Right renal pelvis (tissue), 4 donors: Measurements from ENCODE around the gene CDH2. TPM values are rescaled to one million over a fixed set of nuclear protein-coding genes. Genes with fewer than 3 reads are reported as not detected.

ENCODE experiments used
- DNase-seq, 4 donors: peaks; one replicate each; pipeline ENCODE4 v3.0.0-alpha.2; 2013; ENCODE audit warnings: low read depth in 4 of 4, low spot score in 3 of 4, missing footprints in 1 of 4
- polyA plus RNA-seq, 4 donors: library from polyadenylated mRNA; unstranded; fragments of 120-200 nt; gene quantifications; one replicate each; pipeline ENCODE4 v1.2.1, GENCODE V29; 2013; ENCODE audit not compliant: insufficient read length in 4 of 4

CDH2 gene
- polyA plus RNA-seq, 4 donors: 70.3 to 87.6 (median 81.2) TPM

DNA sequence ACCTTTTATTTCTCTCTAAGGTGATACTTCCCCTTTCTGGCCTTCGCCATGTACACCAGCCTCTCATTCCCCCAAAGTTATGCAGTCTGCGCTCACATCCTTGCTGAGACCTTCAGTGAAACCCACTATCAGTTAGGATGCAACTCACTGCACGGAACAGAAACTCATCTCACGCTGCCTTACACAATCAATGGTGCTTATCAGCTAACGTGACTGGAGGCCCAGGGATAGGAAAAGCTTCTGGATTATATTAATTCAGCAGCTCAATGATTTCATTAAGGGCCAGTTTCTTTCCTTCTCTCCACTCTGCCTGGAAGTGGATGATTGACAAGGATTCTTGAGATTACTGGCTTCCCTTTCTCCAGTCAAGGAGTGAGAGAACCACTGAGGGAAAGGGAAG, 44.8 kb downstream of the CDH2 start:
- DNase-seq: no peak

DNA sequence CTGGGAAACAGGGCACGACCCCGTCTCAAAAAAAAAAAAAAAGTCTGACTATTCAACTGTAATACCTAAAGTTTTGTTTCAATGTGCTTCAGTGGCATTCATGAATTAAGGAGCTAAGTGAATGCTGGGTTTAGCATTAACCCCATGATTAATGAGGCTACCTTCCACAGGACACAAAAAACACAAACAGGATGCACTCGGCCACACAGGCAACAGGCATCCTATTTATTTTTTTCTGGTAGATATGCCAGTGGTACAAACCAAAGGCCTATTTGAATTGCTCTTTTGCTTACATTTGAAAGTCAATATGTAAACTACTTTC, 48.3 kb downstream of the CDH2 start:
- DNase-seq: no peak

DNA sequence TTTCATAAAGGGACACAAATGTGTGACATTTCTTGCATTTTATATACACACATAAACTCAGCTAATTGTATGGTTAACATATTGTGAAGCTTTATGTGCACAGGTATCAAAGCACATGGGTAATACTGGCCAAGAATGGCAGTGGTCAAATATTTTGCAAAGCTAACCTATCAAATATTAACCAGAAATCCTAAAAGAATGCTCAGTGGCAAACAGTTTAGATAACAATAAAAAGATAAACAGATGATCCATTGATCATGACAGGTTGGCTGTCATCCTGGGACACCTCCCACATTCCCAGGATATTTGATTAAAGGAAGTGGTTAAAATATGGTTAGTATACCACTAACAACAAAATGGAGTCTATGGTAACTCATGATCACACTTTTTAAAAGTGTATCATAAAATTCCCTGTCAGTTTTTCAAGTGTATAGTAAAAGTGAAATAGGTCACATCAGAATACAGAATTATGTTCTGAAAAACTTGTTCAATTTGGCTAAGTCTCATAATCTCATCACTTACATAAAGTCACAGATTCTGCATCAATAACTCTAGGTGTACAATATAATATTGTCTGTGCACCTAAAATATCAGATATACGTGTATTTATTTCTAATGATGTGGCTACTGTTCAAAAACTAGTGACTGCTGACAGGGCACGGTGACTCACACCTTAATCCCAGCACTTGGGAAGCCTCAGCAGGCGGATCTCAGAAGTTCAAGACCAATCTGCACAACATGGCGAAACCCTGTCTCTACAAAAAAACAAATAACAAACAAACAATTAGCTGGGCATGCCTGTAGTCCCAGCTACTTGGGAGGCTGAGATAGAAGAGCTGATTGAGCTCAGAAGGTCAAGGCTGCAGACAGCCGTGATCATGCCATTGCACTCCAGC, 48.9 kb downstream of the CDH2 start:
- DNase-seq: no peak

DNA sequence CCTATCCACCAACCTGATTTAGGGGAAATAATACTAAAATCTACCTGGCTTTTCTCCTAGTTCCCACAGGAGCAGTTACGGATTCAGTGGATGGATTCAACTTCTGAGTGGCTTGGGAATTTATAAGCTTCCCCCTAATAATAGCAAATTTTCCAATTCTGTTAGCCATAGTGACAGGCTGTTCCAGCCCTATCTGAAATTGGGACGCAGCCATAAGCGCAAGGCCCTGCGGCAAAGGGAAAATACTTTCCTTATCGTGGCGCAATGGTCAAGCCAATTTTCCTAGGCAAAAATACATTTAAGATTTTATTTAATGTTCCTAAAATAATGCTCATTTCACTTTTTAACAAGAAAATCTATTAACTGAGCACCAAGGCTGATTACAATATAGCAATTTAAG, 49.7 kb downstream of the CDH2 start:
- DNase-seq: no peak

DNA sequence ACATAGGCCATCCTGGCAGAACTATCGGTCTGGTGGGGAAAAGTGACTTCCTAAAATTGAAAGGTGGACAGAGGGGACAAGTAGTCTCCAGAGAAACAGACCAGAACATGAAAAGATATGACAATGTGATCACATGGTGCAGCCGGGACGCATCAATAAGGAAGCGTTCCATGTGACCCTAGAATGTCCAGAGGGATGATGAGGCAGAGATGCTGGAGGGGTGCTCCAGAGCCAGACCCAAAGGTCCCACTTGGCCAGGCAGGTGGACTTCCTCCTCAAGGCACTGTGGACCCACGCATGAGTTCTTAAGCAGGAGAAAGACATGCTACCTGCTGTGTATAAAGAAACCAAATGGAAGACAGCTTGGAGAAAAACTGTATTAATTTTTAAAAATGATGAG, 50.2 kb downstream of the CDH2 start:
- no peak for DNase-seq

DNA sequence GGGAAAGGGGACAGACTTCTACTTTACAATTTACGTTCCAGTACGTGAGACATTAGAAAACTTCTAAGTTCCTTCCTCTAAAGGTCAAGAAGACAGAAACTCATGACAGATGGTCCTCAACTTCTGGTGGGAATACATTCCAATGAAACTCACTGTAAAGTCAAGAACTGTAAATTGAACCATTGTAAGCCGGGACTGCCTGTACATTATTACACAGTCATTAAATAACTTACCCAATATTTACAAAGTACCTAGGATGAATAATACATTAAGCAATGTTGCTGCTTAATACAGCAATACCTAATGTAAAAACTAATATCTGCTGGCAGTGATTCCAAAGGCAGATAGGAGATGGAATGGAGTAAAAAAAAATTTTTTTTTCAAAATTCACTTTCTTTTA, 51.9 kb downstream of the CDH2 start:
- DNase-seq: no peak

DNA sequence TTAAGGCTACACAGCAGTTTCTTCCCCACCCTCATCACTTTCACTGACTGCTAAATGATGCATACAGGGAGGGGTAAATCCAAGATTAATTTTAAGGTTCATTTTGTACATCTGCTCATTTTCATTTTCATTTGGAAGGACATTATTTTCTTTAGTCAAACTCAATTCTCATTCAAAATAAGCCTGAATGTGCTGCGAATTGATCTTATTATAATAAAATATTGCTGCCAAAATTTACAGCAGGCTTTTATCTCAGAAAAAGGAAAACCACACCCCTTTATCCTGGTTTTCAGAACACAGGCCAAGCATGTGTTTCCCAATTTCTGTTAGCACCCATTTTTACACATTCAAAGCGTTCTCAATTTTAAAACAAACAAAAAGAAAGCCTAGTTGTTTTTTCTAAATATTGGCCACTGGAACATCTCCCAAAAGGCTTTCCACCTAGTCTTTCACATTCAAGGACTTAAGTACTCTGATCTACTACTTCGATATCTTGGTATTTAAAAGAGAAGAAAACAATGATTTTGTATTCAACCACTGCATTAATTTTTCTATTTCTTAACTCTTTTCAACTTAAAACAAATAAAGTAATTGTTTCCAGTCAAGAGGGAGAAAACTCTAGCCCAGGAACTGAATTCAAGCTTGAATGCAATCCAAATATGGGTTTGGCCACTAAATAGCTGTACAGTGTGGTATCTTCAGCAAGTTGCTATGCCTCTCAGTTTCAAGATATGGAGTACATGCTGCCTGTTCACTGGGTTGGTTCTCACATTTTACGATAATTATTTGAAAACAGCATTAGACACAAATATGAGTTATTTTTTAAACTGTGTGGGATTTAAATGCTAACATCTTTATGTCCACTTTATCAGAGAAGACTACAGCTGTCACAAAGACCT, 52.5 kb downstream of the CDH2 start:
- DNase-seq: no peak

DNA sequence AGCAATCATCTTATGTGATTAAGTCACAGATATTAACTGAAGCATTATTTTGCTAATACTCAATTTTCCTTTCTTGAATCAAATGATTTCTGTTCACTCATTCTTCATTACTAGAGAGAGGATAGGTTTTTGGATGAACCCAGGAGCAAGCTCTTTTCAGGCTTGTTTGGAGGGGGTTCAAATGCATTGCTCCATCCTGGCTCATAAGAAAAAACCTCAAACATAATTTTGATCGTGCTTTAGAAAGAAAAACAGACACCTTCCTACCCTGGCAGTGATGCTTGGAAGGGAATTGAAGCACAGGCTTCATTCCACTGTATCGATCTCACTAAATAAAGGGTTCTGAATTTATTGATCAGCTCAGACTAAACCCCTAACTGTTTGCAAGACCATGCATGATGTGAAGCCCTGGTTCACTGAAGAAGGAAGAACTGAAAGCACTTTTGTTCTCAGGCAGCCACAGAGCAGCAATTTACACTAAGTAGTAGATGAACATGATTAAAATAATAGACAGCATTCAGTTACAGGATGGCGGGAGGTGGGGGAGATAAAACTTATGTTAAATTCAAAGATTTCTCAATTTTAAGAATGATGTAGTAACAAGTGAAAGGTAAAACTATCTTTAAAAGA, 53.4 kb downstream of the CDH2 start:
- DNase-seq: no peak

DNA sequence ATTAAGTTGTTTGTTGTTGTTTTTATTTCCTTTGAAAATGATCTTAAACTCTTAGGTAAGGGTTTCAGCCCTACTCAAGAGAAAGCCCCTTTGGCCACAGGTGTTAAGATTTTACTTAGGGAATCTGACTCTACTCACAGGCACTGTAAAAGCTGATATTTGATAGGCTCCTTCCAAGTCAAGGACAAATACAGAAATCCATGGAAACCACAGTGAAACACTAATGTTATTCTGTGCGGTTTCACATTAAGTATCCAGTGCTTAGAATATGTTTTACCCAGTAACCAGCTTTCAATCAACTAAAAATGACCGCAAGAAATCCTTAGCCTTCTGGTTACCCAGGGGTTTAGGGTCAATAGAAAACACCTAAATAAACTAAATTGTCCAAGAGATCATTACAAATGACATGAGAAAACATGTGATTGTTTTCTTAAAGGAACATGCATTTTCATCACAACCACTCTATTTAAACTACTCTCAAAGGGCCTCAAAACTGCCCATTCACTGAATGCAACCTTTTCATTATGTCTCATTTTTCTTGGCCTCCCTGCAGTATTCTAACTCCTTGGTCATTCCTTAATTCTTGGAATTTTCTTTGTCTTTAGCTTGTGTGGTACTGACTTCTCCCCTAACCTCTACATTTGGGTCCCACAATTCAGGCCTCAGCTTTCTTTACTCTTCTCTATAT, 56.0 kb downstream of the CDH2 start:
- no peak for DNase-seq

DNA sequence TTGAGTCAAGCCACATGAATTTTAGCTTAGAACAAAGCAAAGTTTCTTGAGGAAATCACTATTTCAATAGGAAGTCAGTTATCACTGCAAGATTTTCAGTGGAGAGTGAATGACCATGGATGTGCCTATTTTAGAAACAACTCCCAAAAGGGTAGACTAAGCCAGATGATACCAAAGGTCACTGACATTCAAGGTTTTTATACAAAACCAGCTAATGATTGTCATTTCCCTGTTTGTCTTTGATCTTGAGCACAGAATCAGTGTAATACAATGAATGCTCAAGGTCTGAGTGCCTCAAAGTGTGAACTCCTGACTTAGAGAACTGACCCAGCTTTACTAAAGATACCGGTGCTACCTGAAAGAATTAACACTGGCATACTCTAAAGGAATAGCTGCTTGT, 60.5 kb downstream of the CDH2 start:
- no peak for DNase-seq

DNA sequence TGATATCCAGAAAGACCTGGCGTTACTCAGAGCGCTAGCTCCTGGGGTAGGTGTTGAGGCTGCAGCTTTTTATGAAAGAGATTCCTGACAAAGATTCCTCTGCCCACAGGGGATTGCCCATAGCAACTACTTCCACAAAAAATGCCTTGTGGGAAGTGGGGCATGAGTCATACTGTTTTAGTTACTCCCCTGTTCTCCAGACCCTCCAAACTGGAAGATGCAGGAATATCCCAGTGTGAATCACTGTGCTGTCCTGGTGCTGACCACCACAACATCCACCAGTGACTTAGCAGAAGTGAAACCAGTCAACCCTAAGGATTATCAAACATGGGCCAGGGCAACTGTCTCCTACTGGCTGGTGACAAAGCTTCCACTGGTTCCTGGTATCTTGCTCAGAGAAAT, 61.8 kb downstream of the CDH2 start:
- DNase-seq: no peak

DNA sequence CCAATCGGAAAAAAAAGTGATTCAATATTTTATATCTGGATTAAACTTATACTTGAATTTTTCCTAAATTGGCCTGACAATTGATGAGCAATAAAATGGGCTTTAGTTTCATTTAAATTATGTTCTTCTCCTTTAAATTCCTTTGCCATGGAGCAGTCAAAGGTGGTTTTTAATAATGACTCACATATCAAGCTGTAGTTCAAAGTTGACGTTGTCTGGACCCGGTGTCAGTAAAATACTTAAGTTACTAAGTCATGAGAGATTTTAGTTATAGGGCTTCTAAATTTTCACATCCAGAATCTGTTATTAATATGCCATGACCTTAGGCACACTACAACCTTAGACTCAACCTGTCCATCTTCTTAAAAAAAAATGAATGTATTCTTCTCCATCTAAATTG, 62.5 kb downstream of the CDH2 start:
- DNase-seq: no peak

DNA sequence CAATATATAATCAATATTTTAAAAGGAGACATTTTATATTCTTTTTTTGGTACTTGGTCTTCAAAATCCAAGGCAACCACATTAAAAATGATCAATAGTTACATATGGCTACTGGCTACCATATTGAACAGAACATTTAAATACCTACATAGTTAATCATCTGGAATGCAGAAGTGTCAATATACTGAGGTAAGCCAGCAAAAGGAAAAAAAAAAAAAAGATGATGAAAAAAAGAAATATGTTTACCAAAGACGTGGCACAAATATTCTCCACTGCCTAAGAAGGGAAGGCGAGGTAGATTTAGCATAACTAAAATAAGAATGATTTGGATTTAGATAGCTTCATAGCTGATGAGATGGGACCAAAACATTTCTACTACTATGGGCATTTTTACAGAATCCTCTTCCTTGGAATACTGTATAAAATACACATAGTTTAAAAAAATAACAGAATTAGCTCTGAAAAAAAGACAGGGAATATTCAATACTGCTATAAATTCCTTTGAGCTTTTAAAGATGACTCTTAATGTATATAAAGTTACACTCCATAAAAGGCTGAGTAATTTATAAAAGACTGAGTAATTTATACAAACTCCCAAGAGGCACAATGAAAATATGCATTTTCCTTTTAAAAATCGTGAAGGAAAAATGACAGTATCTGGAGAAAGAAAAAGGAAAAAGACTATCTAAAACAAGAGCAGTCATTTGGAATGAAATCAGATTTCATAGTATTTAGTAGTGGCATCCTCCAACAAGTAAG, 63.5 kb downstream of the CDH2 start:
- DNase-seq: no peak

DNA sequence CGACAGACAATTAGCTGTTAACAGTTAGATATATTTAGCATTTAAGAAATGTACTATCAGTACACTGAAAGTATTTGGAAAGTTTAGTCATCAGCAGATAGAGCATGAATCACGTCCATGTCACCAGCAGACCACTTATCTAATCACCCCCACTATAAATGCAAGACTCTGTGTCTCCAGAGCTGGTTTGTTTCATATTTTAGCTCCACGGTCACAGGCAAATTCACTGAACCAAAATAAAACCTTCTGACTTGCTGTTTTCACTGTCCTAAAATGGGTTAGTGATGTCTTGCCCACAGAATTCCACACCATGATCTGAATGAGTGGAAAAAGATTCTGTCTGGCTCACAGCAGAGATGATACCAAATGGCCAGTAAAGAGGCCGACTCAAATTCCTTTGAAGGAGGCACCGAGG, 64.9 kb downstream of the CDH2 start:
- DNase-seq: no peak

DNA sequence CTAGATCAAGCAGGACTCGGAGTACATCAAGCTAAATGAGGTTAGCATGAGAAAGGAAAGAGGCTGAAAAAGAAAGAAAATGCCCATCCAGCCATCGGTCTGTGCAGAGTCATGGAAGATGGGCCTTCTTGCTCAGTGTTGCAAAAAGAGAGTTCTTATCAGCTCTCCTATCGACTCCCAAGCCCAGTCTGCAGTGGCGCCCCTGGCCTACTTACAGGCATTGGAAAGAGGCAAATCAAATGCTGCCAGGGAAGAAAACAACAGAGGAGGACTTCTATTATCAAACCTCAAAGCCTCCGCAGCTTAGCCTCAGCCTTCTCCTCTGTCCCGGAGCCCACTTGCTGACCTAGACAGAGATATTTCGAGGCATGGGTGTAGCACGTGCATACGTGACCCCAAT, 66.0 kb downstream of the CDH2 start:
- DNase-seq: no peak

DNA sequence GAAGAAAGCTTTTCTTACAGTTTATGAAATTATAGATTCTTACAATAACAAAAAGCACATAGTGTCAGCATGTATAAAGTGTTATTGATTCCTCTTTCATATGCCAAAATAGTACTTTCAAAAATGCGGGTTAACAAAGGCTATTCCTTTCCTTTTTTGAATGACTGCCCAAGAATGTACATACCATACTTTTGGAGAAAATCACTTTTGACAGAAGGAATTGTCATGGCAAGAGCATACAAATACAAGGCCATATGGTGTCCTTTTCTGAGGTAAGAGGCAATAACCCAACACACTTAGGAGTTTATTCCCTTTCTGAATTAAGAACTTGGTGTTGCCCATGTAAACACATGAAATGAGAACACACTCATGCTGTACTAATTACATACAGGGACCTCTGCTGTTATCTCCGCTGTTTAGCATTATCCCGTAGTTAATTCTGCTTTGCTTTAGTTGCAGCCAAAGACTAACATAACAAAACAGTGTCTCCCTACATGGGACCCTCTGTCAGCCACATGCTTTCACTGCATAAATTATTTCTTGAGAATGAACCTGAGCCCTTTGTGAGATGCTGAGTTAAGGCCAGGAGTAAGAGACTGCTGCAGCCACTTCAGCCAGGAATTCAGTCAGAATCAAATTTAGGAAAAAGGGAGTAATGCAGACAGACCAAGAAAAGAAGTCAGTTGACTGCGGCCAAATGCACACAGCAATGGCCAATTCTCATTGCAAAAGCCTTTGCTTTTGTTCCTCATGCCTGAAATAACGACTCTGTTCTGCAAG, 67.0 kb downstream of the CDH2 start:
- no peak for DNase-seq

DNA sequence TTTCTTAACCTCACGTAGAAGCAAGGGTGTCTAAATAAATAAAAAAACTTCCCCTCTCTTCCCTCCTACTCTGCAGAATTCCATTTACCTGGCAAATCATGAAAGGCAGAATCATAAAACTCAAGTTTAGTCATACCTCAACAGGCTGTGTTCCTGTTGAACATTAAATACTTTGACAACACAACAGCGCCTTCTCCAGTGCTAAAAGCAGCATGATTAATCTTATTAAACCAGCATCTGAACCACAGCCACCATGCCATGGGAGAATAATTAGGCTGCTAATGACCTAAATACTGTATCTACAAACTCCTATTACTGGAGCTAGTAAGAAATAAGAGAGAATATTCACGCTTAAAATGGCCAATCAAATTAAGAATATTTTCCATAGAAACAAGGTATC, 68.1 kb downstream of the CDH2 start:
- no peak for DNase-seq

DNA sequence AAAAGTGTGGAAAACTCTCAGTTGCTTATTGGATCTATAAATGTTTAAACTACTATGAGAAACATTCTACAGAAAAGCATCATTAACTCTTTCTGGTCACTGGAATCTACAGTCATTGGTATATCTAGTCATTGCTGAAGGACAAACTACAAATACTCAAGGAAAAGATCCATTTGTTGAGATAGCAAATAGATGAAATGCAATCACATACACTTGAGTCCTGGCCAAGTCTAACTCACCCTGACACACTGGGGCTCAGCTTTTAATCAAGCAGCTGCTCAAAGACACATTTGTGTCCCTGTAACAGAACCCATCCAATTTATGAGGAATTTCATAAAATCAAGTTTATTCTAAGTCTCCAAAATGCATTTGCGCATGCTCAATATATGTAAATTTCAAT, 68.7 kb downstream of the CDH2 start:
- DNase-seq: no peak

DNA sequence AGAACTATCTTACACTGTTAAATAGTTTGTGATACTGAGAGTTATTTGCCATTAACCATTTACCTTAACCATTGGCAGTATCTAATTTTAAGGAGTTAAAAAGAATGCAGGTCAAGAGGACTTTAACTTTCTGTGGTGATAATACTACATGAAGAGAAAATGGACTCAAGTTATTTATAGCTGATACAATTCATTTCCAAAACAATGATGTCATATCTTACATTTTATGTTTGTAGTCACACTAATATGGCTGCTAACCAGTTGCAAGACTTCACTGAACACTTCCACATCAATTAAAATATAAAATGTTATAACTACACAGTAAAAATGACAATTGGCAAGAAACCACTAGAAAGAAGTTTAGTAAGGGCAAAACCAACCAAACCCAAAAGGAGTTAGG, 77.7 kb downstream of the CDH2 start:
- DNase-seq: no peak
